Left renal pelvis (tissue), 4 donors: Measurements from ENCODE around the gene EZH1. TPM values are rescaled to one million over a fixed set of nuclear protein-coding genes. Genes with fewer than 3 reads are reported as not detected.

Experiments used
- DNase-seq, 4 donors: peaks; one replicate each; pipeline ENCODE4 v3.0.0-alpha.2; 2013; ENCODE audit warnings: low read depth in 4 of 4, low spot score in 3 of 4
- polyA plus RNA-seq, 4 donors: library from polyadenylated mRNA; unstranded; fragments of 120-200 nt; gene quantifications; one replicate each; pipeline ENCODE4 v1.2.1, GENCODE V29; 2013; ENCODE audit not compliant: insufficient read length in 4 of 4

The EZH1 gene
- polyA plus RNA-seq, 4 donors, result 30.8 to 64.0 (median 45.3) TPM

GRCh38 chr17:42685831-42686230, 59.0 kb downstream of the EZH1 start:
- no peak for DNase-seq

DNA sequence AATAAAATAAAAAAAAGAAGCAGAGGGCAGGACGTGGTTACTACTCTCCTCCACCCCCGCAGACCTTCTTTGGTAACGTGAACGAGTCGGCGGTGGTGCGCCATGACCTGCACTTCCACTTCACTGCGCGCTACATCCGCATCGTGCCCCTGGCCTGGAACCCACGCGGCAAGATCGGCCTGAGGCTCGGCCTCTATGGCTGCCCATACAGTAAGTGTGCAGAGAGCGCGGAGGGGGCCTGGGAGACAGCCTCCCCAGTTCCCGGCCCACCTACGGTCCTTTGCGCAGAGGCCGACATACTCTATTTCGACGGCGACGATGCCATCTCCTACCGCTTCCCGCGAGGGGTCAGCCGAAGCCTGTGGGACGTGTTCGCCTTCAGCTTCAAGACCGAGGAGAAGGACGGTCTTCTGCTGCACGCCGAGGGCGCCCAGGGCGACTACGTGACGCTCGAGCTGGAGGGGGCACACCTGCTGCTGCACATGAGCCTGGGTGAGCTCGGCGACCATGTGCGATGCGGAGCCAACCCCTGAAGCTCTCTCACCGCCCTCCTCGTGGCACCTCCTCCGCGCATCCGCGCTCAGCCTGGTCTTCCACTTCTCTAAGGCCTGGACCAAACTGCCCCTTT, 59.8 kb downstream of the EZH1 start:
- DNase-seq, result no peak

DNA sequence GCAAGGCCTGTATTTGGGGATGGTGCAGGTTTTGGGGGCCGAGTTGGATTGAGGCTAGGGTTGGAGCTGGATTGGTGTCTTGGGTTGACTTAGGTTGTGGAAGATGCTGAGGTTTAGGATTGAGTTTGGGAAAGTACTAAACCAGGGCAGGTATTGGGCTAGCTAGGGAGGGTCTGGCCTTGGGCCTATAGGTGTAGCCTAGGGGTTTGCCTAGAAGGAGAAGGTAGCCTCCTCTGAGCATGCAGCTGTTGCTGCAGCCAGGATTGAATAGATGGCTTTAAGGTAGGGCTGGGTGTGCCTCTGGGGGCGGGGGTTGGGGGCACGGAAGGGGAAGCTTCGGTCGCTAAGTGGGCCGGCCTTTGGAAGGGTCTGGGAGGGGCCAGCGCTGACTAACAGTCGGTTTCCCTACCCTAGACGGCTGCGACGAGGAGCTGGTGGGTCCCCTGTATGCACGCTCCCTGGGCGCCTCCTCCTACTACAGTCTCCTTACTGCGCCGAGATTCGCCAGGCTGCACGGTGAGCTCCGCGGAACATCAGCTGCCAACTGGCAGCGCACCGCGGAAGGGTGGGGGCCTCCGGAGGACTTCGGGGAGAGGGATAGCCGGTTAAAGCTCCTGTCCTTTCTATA, 61.3 kb downstream of the EZH1 start:
- DNase-seq, result no peak

DNA sequence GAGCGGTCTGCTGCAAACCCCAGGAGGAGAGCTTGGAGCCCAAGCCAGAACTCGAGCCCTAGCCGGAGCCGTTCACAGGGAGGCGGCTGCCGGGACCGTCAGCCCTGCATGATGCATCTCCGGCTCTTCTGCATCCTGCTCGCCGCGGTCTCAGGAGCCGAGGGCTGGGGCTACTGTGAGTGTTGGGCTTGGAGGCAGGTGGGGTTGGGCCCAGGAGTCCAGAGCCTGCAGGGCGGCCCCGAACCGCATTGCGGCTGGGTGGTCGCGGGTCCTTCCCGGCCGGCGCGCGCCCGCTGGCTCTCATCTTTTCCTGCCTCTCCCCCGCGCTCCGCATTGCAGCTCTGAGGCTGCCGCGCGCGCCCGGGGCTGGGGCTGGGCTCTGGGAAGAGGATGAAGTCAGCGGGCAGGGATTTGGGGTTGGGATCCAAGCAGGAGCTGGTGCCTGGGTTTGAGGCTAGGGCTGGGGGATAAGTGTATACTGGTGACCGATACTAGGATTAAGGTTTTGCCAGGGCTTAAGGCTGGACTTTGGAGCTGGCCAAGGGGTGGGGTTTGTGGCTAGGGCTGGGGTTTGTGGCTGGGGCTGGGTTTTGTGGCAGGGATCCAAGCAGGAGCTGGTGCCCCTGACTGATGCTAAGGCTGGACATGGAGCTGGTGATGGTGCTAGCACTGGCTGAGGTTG, 62.0 kb downstream of the EZH1 start:
- no peak for DNase-seq

DNA sequence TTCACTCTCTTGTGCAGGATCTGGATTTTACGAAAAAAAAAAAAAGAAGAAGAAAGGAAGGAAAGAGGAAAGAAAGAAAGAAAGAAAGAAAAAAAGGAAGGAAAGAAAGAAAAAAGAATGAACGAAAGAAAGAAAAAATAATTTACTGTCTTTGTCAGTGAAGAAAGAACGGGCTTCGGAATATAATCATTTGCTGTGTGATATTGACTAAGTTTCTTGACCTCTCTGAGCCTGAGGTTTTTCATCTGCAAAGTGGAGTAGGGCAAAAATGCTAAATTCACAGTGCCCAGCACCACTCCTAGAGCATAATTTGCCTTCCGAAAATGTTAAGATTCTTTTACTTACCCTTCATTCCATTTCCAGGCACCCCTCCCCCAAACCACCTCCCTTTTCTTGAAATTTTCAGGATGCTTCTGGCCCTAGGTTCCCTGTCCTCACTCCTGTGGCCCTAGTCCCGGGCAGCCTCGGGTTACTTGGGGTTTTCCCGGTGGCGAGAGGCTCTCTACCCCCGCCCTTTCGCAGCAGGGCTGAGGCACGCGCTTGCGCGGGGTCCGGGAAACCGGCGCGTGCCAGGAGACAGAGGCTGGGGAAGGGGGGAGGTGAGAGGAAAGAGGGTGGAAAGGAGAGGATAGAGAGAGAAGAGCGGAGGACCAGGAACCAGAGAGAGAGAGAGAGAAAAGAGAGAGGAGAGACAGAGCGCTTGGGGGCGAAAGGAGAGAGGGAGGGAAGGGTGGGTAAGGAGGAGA, 62.7 kb downstream of the EZH1 start, which contains the start of gene CNTNAP1:
CNTNAP1 (plus strand) TSS at position 556 of the 746 bp plus-strand sequence. CDS start 299 bp downstream, outside the sequence.
- DNase-seq, result no peak

DNA sequence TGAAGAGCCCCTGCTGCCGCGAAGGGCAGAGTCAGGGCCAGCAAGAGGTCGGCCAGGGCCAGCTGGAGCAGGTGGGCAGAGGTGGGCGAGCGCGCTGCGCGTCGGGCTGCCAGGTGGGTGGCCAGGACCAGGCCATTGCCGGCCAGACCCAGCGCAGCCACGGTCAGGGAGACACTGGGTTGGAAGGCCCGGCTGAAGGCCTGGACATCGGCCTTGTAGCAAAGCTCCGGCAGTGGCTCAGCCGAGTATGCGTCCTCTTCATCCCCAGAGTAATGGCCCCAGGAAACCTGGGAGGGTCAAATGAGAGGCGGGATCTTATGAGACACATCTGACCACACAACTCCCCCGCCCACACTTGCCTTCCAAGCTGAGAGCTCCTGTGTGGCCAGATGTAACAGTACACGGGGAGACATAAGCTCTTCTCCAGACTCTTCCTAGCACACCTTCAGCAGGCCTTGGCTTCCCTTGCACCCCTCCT, 64.5 kb downstream of the EZH1 start:
- DNase-seq, result no peak

DNA sequence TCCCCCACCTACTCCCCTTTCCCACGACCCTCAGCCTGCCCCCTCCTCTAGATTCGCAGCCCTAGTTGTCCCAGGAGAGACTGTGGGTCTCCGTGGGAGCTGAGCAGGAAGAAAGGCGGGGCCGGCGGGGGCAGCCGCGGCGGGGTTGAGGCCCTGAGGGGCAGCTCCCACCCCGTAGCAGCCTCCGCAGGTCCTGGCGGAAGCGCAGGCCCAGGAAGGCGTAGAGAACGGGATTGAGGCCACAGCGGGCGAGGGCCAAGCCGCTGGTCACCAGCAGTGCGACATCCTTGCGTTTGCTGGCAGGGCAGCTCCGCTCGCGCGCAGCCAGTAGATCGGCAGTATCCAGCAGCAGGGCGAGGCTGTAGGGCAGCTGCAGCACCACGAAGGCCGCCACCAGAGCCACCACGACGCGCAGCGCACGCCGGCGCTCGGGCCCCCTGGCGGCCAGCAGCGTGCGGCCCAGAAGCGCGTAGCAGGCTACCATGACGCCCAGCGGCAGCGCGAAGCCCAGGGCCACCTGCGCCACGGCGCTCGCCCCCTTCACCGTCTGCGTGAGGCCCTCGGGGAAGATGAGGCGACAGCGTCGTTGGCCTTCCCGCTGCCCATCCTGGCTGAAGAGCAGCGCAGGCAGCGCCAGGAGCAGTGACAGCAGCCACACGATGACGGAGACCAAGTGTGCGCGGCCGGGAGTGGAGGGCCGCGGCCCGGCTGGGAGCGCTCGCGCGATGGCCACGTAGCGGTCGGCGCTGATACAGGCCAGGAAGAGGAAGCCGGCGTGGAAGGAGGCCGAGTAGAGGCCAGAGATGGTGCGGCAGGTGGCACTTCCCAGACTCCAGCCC, 65.1 kb downstream of the EZH1 start:
- DNase-seq, result no peak

DNA sequence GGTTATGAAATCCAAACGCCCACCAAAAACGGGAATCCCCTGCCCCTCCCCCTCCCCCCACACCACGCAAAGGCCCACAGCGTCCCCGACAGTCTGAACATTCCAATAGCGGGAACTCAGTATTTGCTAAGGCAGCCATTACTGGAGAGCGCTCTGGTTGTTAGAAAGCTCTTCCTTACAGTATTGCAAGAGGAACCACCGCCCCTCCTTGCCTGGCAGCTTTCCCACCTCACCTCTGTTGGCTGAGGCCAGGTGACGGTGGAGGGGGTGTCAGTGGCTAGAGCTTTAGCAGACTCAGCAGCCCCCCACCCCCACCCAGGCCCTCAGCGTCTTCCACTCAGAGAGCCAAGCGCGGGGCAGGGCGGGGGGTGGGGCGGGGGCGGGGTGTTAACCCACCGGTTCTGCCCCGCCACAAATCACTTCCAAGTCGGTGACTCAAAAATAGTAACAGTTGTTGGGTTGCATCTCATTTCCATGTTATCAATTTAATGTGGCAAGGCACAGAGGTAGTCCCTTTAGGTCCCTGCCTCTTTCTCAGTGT, 65.8 kb downstream of the EZH1 start:
- DNase-seq, result no peak

DNA sequence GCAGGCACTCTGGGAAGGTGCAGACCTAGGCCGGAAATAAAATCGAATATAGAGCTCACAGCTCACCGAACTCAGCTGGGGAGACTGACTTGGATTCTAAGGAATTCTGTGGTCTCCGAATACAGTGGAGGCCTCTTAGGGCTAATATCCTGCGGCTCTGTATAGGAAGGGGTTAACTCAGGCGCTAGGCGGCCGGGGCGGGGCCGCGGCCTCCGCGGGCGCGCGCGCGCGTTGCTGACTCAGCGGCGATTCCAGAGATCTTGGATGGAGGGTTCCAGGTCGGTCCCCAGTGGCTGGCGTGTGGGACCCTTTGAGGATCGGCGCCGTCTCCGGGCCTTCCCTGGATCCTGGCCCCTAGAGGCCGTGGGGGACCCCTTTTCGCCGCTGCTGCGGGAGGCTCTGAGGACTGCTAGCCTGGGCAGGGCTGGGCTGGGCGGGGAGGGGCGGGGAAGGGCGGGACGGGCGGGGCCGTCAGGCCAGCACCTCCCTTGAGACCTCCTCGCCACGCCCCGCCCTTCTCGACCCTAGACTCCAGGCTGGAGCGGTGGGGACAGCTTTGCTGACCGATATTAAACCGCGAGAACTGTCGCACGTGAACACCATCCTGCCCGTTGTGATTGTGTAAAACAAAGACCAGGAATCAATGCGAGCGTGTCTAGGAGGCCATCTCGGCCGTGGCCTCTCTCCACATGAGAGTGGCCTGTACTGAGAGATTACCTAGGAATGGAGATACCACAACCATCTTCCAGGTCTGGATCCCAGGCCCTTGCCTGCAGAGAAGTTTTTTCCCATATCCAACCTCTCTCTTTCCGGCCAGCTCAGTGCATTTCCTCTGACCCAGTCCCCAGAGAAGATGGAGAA, 66.7 kb downstream of the EZH1 start:
- peak in 1 of 4 donors; percentile 78 for DNase-seq

DNA sequence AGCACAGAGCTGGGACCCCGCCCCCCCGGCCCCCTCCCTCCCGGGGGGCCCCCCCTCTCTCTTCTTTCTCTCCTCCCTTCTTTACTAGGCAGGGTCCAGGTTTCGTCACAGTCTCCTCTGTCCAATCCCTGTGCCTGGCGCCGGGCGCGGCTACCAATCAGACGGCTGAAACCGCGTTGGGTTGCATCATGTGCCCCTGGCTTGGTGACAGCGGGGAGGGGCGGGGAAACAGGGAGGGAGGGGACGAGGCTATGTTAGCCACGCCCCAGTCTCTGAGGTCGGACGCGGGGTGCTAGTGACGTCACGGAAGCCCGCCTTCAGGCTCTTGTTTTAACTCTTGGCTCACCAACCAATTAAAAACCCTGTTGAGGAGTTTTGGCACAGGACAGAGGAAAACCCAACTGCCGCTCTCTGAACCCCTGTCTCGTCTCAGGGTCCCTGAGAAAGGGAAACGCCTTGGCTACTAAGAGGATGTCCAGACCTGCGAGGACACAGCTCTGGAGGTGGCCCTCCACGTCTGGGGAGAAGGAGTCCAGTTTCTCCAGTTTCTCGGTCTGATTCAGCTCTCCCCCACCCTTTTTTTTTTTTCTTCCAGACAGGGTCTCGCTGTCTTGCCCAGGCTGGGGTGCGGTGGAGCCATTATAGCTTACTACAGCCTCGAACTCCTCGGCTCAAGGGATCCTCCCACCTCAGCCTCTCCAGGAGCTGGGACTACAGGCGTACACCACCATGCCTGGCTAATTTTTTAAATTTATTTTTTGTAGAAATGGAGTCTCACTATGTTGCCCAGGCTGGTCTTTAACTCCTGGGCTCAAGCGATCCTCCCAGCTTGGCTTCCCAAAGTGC, 67.6 kb downstream of the EZH1 start:
- DNase-seq, result peak; percentile 99 to 100 (median 99)

- peak in 1 of 4 donors; percentile 44 for DNase-seq
Measured at GRCh38 chr17:42676424-42677011, 68.3 kb downstream of the EZH1 start, which contains the start of gene PLEKHH3. TSS of gene PLEKHH3 (minus strand) at chr17:42676994. CDS start at chr17:42676563, 431 bp downstream.

DNA sequence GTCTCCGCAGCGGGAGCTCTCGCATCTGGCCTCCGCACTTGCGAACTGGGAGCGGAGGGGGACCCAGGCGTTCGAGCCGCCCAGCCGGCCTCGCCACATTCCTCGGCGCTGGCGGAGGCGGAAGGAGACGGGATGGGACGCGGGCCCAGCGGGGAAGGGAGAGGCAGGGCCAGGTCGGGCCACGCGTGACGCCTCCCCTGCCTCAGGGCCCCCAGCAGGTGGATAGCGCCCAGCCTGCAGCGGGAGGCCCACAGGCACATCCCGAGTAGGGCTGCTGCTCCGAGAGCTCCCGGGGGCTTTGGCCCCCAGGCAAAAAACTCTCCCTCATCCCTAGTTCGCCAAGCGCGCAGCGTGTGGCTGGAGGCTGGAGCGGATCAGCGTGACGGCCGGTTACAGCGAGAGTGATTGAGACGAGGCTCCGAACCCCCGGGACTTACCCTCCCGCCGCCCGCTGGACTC, 68.8 kb downstream of the EZH1 start:
- no peak for DNase-seq

DNA sequence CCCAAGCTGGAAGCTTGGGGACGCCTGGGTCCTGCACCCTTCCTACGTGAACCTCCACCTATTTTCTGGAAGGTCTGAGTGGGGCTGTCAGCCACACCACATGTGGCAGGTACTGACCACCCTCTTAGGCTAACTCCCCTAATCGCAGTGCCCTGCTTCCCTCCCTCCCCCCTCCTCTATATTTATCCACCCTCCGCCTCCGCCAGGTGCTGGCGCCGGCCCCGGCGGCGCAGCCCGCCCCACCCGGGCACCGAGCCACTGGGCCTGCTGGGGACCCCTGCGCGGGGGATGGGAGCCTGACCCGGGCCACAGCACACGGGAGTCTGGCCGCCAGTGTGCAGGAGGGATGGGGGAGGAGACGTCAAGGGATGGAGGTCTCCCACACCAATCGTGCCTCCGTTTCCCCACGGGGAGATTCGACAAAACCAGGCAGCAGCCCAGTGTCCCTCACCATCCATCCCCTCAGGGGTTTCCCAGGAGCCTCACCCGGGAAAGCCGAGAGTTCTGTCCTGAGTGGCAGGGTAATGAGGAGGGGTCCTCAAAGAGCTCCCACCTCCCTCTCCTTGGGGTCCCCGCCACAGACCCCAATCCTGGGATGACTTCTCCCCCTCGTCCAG, 69.4 kb downstream of the EZH1 start:
- DNase-seq, result no peak

GRCh38 chr17:42674755-42675347, 70.0 kb downstream of the EZH1 start:
- no peak for DNase-seq

- DNase-seq, result no peak
Measured at GRCh38 chr17:42673885-42674754, 70.7 kb downstream of the EZH1 start.
